D341Med (cell line): ENCODE measurements around the gene SH2B2.
A peak's percentile ranks its signal among the peaks of the same experiment; 100 is the strongest.
"Not testable (repeated sequence)": the region's sequence is repeated elsewhere in the genome, so short reads cannot be mapped to it uniquely, and the experiment has no call there.

Experiments
- DNase-seq: peaks from one replicate; pipeline ENCODE4 v3.0.0; 2012; ENCODE audit warnings: low spot score

The SH2B2 gene

GRCh38 chr7:102287111-102287980 is 678 bp downstream of the SH2B2 start:
- DNase-seq, result peak; percentile 63

DNA sequence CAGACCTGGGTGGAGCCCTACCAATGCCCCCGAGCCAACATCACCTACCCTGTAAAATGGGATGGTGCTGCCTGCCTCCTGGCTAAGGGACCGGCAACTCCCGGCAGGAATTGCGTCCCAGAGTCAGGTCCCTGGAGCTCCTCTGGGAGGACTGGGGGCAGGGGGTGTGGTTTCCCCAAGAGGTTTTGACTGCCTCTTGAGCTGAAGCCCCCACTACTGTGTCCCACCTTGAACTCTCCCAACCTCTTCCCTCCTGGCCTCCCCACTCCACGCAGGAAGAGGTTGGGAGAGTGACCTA is 1.3 kb downstream of the SH2B2 start:
- DNase-seq, result no peak

- DNase-seq, result no peak
Observed at GRCh38 chr7:102288285-102288930, 1.7 kb downstream of the SH2B2 start.

GRCh38 chr7:102289057-102289456 is 2.4 kb downstream of the SH2B2 start:
- no peak for DNase-seq

GRCh38 chr7:102291056-102291915 is 4.6 kb downstream of the SH2B2 start:
- DNase-seq, result no peak

DNA sequence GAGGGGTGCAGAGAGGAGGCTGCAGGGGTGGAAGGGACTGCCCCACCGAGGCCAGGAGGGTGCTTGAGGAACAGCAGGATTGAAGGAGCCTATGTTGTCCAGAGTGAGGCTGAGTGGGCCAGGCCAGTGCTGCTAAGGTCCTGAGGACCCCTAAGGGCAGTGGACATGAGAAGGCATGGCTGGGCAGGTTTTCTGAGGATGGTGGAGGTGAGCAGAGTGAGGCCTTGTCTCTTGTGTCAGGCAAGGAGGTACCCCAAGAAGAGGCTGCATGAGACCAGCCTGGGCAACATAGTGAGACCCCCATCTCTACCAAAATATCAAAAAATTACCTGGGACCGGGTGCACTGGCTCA is 5.2 kb downstream of the SH2B2 start:
- DNase-seq, result no peak

- no peak for DNase-seq
Observed at GRCh38 chr7:102292813-102293798, 6.4 kb downstream of the SH2B2 start.

DNA sequence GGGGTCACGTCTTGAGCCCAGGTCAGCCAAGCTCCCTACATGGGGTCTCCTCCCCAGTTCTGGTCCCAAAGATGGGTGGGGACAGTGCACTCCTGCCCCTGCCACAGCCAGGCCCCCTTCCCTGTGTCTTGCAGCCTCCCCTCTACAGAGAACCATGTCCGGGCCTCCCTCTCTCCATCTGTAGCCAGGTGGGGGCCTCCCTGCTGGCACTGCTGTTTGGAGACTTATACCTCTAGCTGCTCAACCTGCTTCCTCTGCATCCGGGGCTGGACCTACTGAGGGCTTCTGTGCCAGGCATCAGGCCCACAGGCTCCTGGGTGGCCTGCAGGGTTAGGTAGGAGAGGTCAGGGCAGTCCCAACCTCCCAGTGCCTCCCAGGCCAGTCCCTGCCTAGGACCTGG is 7.9 kb downstream of the SH2B2 start:
- DNase-seq, result no peak

- DNase-seq, result no peak
Observed at GRCh38 chr7:102295346-102296178, 8.9 kb downstream of the SH2B2 start.

DNA sequence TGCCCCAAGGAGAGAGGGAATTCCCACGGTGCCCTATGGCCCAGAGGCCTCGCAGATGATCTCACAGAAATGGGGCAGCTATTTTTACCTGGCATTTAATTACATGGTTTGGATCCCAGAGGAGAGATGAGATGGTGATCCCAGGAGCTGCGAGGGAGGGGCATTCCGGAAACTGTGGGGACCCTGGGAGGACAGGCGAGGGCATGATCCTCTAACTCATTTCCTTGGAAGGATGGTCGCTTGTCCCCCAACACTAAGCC is 9.4 kb downstream of the SH2B2 start:
- DNase-seq, result no peak

- no peak for DNase-seq
Observed at GRCh38 chr7:102296514-102296913, 9.8 kb downstream of the SH2B2 start.

DNA sequence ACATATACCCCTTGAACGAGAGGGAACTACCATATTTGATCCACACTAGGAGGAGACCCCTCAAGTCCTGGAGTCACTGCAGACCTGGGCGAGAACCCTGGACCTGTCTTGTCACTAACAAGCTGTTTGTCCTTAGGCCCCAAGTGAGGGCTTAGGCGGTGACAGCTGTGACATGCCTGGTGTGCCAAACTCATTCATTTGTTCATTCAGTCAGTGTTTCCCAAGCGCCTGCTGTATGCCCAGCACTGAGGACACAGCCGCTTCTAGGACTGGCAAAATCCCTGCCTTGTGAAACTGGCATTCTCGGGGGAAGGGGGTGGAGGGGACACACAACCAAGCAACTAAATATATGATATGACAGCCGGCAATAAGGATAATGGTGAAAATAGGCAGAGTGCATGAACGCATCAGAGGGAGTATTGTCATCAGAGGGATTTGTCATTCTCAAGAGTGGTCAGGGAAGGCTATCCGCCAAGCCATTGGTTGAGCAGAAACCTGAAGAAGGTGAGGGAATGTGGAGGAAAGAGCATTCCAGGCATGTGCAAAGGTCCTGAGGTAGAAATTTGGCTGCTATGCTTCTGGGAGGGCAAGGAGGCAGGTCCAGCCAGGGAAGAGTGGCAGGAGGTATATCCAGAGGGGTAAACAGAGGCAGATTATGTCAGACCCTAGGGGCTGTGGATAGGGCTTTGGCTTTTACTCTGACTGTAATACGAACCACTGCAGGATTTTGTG is 11.0 kb downstream of the SH2B2 start:
- DNase-seq, result no peak

DNA sequence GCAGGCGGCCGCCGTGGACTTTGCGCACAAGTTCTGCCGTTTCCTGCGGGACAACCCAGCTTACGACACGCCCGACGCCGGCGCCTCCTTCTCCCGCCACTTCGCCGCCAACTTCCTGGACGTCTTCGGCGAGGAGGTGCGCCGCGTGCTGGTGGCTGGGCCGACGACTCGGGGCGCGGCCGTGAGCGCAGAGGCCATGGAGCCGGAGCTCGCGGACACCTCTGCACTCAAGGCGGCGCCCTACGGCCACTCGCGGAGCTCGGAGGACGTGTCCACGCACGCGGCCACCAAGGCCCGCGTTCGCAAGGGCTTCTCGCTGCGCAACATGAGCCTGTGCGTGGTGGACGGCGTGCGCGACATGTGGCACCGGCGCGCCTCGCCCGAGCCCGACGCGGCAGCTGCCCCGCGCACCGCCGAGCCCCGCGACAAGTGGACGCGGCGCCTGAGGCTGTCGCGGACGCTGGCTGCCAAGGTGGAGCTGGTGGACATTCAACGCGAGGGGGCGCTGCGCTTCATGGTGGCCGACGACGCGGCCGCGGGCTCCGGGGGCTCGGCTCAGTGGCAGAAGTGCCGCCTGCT is 14.1 kb downstream of the SH2B2 start:
- DNase-seq, result no peak

- DNase-seq, result not testable (repeated sequence)
Observed at GRCh38 chr7:102301367-102301766, 14.7 kb downstream of the SH2B2 start.

GRCh38 chr7:102302025-102302424 is 15.4 kb downstream of the SH2B2 start:
- DNase-seq, result no peak

GRCh38 chr7:102303669-102304422 is 17.2 kb downstream of the SH2B2 start:
- DNase-seq, result peak; percentile 72

- DNase-seq, result no peak
Observed at GRCh38 chr7:102304668-102305067, 18.0 kb downstream of the SH2B2 start.

DNA sequence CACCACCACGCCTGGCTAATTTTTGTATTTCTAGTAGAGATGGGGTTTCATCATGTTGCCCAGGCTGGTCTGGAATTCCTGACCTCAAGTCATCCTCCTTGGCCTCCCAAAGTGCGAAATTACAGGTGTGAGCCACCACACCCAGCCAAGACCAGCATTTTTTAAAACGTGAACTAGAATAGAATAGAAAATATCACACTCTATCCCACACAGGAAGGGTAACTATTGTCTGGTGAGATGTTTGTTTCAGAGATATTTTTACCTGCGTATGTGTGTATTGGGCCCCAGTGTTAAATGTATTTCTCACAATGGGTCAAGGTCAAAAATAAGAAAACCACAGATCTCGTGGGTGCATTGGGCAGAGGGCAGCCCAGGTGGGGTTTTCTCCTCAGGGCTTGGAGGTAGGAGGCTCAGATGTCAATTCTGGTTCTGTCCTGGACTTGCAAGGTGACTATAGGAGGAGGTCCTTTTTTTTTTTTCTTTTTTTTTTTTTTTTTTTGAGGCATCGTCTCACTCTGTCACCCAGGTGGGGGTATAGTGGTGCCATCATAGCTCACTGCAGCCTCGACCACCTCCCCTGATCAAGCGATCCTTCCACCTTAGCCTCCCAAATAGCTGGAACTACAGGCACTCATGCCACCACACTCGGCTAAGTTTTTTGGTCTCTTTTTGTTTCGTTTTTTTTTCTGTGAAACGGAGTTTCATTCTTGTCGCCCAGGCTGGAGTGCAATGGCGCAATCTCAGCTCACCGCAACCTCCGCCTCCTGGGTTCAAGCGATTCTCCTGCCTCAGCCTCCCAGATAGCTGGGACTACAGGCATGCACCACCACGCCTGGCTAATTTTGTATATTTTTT is 19.0 kb downstream of the SH2B2 start:
- no peak for DNase-seq
